Suppressor macrophage treated with lipopolysaccharide for 4 hours (primary cell): ENCODE results near the gene GNPAT.

Source experiments
- DNase-seq: peaks from one replicate; pipeline ENCODE4 v3.0.0-alpha.2; 2020

GNPAT gene

DNA sequence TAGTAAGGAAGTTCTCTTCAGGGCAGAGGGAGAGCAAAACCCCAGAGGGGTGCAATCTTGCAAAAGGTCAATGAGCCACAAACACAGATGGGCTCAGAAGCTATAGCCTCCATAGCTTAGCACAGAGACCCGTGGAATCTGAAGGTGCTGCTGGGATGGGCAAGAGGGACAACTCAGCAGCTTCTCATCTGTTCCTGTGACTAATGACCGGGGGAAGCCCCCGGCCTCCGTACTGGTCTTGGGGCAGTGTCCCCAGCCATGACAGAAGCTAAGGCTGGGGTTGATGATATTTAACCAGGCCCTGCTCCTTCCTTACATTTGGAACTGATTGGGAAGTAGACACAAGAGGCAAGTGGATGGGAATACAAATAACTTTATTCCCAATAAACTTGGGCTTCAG lies 77.6 kb downstream of the GNPAT start:
- no peak for DNase-seq

DNA sequence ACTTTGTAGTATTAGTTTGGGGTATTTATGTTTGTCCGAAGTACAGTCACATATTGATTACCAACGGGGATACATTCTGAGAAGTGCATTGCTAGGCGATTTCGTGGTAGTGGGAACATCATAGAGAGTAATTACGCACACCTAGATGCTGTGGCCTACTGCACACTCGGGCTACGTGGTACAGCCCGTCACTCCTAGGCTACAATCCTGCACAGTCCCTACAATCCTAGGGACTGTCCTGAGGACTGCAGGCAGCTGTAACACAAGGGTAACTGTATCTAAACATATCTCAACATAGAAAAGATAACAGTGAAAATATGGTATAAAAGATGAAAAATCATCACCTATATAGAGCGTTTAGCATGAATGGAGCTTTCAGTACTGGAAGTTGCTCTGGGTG lies 78.1 kb downstream of the GNPAT start:
- no peak for DNase-seq

GRCh38 chr1:231322880-231323530 lies 82.0 kb downstream of the GNPAT start:
- no peak for DNase-seq

- DNase-seq = no peak
Observed at GRCh38 chr1:231324660-231325059, 83.6 kb downstream of the GNPAT start.

DNA sequence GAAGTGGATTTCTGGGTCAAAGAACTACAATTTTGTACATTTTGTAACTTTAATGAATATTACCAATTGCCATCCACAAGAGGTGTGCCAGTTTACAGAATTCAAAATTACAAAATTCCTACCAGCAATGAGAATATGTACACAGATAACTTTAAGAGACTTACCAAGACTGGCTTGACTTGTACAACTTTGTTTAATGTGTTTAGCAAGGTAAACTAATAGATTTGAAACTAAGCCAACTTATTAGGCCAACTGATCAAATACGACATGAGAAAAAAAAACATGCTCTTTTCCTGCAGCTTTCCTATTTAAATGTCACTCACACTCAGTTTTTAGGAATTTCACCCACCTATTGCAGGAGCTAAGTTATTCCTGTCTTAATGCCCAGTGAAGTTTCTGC lies 85.2 kb downstream of the GNPAT start:
- no peak for DNase-seq
